ENCODE data around the gene PKD2.
A peak's percentile ranks its signal among the peaks of the same experiment; 100 is the strongest.

PKD2 gene

DNA sequence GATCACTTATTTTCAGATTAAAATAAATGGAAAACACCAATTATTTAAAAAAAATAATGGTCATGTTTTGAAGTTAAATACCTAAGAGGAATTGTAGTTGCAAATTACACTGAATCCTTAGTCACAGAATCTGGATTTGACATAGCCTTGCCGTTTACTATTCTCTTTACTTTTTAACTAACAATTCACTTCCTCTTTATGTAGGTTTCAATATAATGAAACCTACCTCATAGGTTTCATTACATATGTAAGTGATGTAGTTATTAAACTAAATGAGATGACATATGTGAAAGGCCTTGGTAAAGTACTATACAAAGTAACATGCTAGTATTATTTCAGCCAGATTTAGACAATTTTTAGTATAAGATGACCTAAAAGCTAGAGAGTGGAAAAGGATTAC lies 25.4 kb upstream of the PKD2 start:
- H3K36me3 ChIP-seq (replicated peaks), result no peaks in the 10 kb centered on the region
- no peak for DNase-seq
- no peak overlapping the region for H3K27ac ChIP-seq
- TF ChIP-seq, protein P1, sequence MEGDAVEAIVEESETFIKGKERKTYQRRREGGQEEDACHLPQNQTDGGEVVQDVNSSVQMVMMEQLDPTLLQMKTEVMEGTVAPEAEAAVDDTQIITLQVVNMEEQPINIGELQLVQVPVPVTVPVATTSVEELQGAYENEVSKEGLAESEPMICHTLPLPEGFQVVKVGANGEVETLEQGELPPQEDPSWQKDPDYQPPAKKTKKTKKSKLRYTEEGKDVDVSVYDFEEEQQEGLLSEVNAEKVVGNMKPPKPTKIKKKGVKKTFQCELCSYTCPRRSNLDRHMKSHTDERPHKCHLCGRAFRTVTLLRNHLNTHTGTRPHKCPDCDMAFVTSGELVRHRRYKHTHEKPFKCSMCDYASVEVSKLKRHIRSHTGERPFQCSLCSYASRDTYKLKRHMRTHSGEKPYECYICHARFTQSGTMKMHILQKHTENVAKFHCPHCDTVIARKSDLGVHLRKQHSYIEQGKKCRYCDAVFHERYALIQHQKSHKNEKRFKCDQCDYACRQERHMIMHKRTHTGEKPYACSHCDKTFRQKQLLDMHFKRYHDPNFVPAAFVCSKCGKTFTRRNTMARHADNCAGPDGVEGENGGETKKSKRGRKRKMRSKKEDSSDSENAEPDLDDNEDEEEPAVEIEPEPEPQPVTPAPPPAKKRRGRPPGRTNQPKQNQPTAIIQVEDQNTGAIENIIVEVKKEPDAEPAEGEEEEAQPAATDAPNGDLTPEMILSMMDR (IDR thresholded peaks at IDR 0.05; ENCODE audit: low read depth, low read length, missing control alignments), result no peak
- H3K27me3 ChIP-seq (replicated peaks), result no peaks in the 10 kb centered on the region
- in situ Hi-C loops (cut with HindIII; ENCODE audit: low pct_ligation_motif_present, low sequenced_read_pairs), result no loop called here
- no peak overlapping the region for H3K4me3 ChIP-seq (ENCODE audit: low read depth, low read length)

- H3K27ac ChIP-seq, result no peak overlapping the region
- DNase-seq, result peak; percentile 38
- in situ Hi-C loops (cut with HindIII; ENCODE audit: low pct_ligation_motif_present, low sequenced_read_pairs), result no loop called here
- TF ChIP-seq, protein P1 (IDR thresholded peaks at IDR 0.05; ENCODE audit: low read depth, low read length, missing control alignments), result no peak
- H3K36me3 ChIP-seq (replicated peaks), result no peaks in the 10 kb centered on the region
- no peak overlapping the region for H3K4me3 ChIP-seq (ENCODE audit: low read depth, low read length)
- no peaks in the 10 kb centered on the region for H3K27me3 ChIP-seq (replicated peaks)
These were observed 24.9 kb upstream of the PKD2 start for GRCh38 chr4:87982446-87983010.

GRCh38 chr4:87983996-87984395 lies 23.4 kb upstream of the PKD2 start:
- no peaks in the 10 kb centered on the region for H3K27me3 ChIP-seq (replicated peaks)
- DNase-seq, result no peak
- H3K27ac ChIP-seq, result no peak overlapping the region
- no peaks in the 10 kb centered on the region for H3K36me3 ChIP-seq (replicated peaks)
- H3K4me3 ChIP-seq (ENCODE audit: low read depth, low read length), result no peak overlapping the region
- in situ Hi-C loops (cut with HindIII; ENCODE audit: low pct_ligation_motif_present, low sequenced_read_pairs), result no loop called here
- TF ChIP-seq, protein P1 (IDR thresholded peaks at IDR 0.05; ENCODE audit: low read depth, low read length, missing control alignments), result no peak

GRCh38 chr4:87985097-87985886 lies 22.1 kb upstream of the PKD2 start:
- no peak overlapping the region for H3K27ac ChIP-seq
- TF ChIP-seq, protein P1 (IDR thresholded peaks at IDR 0.05; ENCODE audit: low read depth, low read length, missing control alignments), result peak; percentile 91
- no peaks in the 10 kb centered on the region for H3K36me3 ChIP-seq (replicated peaks)
- in situ Hi-C loops (cut with HindIII; ENCODE audit: low pct_ligation_motif_present, low sequenced_read_pairs), result no loop called here
- H3K27me3 ChIP-seq (replicated peaks), result no peaks in the 10 kb centered on the region
- H3K4me3 ChIP-seq (ENCODE audit: low read depth, low read length), result no peak overlapping the region
- DNase-seq, result peak; percentile 40

DNA sequence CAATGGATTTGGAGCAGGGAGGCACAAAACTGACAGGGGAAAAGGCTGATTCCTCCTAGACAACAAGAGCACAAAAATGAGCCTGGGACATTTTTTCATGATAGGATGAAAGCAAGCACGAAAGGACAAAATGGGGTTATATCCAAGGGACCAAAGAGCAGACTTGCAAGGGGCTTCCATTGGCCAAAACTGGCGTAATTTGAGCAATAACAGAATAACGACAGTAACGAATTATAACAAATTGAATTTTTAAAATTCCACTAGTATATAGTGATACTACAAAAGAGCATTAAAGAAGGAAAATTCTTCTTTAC lies 21.6 kb upstream of the PKD2 start:
- no peak for DNase-seq
- Histone ChIP-seq H3K4me3 (ENCODE audit: low read depth, low read length) (no peak overlapping the region), H3K27ac (no peak overlapping the region), H3K27me3 (replicated peaks) (no peaks in the 10 kb centered on the region), H3K36me3 (replicated peaks) (no peaks in the 10 kb centered on the region)
- in situ Hi-C loops (cut with HindIII; ENCODE audit: low pct_ligation_motif_present, low sequenced_read_pairs), result no loop called here
- TF ChIP-seq, protein P1 (IDR thresholded peaks at IDR 0.05; ENCODE audit: low read depth, low read length, missing control alignments), result no peak
